ENCODE measurements around the gene CORIN. TPM values are rescaled to one million over a fixed set of nuclear protein-coding genes. Genes with fewer than 3 reads are reported as not detected.

CORIN gene
- total and polyA plus RNA-seq, 11 donors = 5.6 to 130 (median 40.1) TPM

GRCh38 chr4:47570816-47571215, 267.1 kb downstream of the CORIN start:
- H3K4me1 ChIP-seq = no peaks in the 10 kb centered on the region
- DNase-seq = no peak
- no peaks in the 10 kb centered on the region for H3K27me3 ChIP-seq
- H3K9me3 ChIP-seq = no peaks in the 10 kb centered on the region
- H3K27ac ChIP-seq = no peak overlapping the region
- peaks cover 0 to 97% (median 79%) of the 10 kb centered on the region in 9 donors for H3K36me3 ChIP-seq
- no peak overlapping the region for H3K4me3 ChIP-seq
- no peak for ATAC-seq
- intact Hi-C loops (cut with DNase I) = no loop called here
- no peak for TF ChIP-seq POLR2A (IDR thresholded peaks at IDR 0.05)
- no peak for TF ChIP-seq CTCF (IDR thresholded peaks at IDR 0.05)

GRCh38 chr4:47567511-47567910, 270.4 kb downstream of the CORIN start:
- peaks cover 0 to 3% (median 0%) of the 10 kb centered on the region in 12 donors for H3K4me1 ChIP-seq
- peaks cover 0 to 87% (median 70%) of the 10 kb centered on the region in 9 donors for H3K36me3 ChIP-seq
- H3K9me3 ChIP-seq = no peaks in the 10 kb centered on the region
- no peak overlapping the region for H3K4me3 ChIP-seq
- WGBS, 4 donors = 96 to 100% (median 100%) methylated on average over 1 of the region's 1 CpG
- TF ChIP-seq POLR2A (IDR thresholded peaks at IDR 0.05) = no peak
- no peak for TF ChIP-seq CTCF (IDR thresholded peaks at IDR 0.05)
- no peaks in the 10 kb centered on the region for H3K27me3 ChIP-seq
- DNase-seq (no peak), ATAC-seq (no peak)
- H3K27ac ChIP-seq = no peak overlapping the region
- intact Hi-C loops (cut with DNase I) = loop anchor here in 5 of 10 donors (5.0 to 10.0 kb wide), 5 partner anchors 75 to 105 kb away; partner anchors contain the start of genes COMMD8 (in 3 of the 5) and ATP10D (in 1 of the 5)

GRCh38 chr4:47566969-47567368, 270.9 kb downstream of the CORIN start:
- DNase-seq = no peak
- ATAC-seq = no peak
- TF ChIP-seq POLR2A (IDR thresholded peaks at IDR 0.05) (no peak), CTCF (IDR thresholded peaks at IDR 0.05) (no peak)
- Histone ChIP-seq H3K27ac (no peak overlapping the region), H3K36me3 (peaks cover 0 to 87% (median 71%) of the 10 kb centered on the region in 9 donors), H3K9me3 (no peaks in the 10 kb centered on the region), H3K4me3 (no peak overlapping the region), H3K4me1 (peaks cover 0 to 3% (median 0%) of the 10 kb centered on the region in 12 donors), H3K27me3 (no peaks in the 10 kb centered on the region)
- intact Hi-C loops (cut with DNase I) = loop anchor here in 5 of 10 donors (5.0 to 10.0 kb wide), 5 partner anchors 75 to 105 kb away; partner anchors contain the start of genes COMMD8 (in 3 of the 5) and ATP10D (in 1 of the 5)

- no peak overlapping the region for H3K4me3 ChIP-seq
- ATAC-seq (no peak), DNase-seq (no peak)
- H3K27ac ChIP-seq = no peak overlapping the region
- H3K27me3 ChIP-seq = no peaks in the 10 kb centered on the region
- intact Hi-C loops (cut with DNase I) = loop anchor here in 5 of 10 donors (5.0 to 10.0 kb wide), 5 partner anchors 74 to 104 kb away; partner anchors contain the start of genes COMMD8 (in 3 of the 5) and ATP10D (in 1 of the 5)
- no peaks in the 10 kb centered on the region for H3K9me3 ChIP-seq
- H3K4me1 ChIP-seq = peaks cover 0 to 3% (median 0%) of the 10 kb centered on the region in 12 donors
- 88 to 93% (median 92%) methylated on average over 2 of the region's 2 CpGs for WGBS, 4 donors
- no peak for TF ChIP-seq CTCF (IDR thresholded peaks at IDR 0.05)
- no peak for TF ChIP-seq POLR2A (IDR thresholded peaks at IDR 0.05)
- H3K36me3 ChIP-seq = peaks cover 0 to 87% (median 71%) of the 10 kb centered on the region in 9 donors
Observed at GRCh38 chr4:47566566-47566965, 271.3 kb downstream of the CORIN start.
